GM21360 (cell line): ENCODE data around the gene MIS18A.
"Not testable (repeated sequence)": the region's sequence is repeated elsewhere in the genome, so short reads cannot be mapped to it uniquely, and the experiment has no call there.

ENCODE experiments used
- ATAC-seq: cut with Tn5 transposase; IDR thresholded peaks from one replicate; pipeline ENCODE4 v1.9.1; 2021; ENCODE audit warnings: mild to moderate bottlenecking, moderate library complexity; ENCODE audit not compliant: unreplicated experiment

MIS18A gene, protein sequence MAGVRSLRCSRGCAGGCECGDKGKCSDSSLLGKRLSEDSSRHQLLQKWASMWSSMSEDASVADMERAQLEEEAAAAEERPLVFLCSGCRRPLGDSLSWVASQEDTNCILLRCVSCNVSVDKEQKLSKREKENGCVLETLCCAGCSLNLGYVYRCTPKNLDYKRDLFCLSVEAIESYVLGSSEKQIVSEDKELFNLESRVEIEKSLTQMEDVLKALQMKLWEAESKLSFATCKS

DNA sequence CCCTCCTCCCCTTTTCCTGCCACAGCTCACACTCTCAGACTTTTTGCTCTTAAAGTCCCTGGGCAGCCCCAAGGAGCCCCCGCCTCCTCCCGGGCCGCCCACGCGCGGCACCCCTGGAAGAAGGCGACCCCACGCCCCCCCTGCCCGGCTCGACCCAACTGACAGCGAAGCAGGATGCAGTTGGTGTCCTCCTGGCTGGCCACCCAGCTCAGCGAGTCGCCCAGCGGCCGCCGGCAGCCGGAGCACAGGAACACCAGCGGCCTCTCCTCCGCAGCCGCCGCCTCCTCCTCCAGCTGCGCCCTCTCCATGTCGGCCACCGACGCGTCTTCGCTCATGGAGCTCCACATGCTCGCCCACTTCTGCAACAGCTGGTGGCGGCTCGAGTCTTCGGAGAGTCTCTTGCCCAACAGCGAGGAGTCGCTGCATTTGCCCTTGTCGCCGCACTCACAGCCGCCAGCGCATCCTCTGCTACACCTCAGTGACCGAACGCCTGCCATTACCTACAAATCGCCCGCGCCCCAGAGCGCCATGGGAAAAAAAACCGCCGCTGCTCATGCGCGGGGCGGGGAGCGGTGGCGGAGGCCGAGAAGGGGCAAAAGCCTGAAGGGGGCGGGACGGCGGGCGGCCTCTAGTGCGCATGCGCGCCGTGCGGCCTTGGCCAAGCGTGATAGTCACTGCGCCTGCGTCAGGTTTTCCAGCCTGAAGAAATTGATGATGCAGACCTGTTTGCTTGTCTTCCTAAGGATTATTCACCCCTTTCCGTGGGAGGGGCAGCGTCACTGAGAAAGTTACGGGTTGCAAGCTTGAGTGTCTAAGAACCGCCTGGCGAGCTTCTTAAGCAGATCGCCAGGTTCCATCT lies at the start of gene MIS18A:
TSS of gene MIS18A (minus strand) at position 532 of the 859 bp plus-strand sequence. CDS start at position 497, 35 bp downstream.
- peak; percentile 86 for ATAC-seq

DNA sequence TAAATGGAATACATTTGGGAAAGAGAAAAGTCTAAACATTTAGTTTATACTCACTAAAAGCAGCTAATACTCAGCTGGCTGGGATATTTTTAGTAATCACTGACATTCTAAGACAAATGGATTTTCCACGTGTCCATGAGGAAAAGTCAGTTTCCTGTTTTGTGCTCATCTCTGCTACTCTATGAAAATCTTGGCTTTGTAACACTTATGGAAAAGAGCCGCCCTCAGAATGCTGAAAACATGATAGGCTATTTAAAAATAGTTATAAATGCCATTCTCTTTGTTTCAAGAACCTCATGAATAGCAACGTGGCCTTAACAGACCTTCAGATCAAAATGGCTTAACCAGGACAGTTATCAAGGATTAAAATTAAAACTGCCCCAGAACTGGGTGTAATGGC lies 49.7 kb upstream of the MIS18A start:
- ATAC-seq: no peak

GRCh38 chr21:32325706-32326105 lies 46.9 kb upstream of the MIS18A start:
- no peak for ATAC-seq

GRCh38 chr21:32322676-32323075 lies 43.8 kb upstream of the MIS18A start:
- no peak for ATAC-seq

- ATAC-seq: no peak
Measured at GRCh38 chr21:32322103-32322502, 43.3 kb upstream of the MIS18A start.

DNA sequence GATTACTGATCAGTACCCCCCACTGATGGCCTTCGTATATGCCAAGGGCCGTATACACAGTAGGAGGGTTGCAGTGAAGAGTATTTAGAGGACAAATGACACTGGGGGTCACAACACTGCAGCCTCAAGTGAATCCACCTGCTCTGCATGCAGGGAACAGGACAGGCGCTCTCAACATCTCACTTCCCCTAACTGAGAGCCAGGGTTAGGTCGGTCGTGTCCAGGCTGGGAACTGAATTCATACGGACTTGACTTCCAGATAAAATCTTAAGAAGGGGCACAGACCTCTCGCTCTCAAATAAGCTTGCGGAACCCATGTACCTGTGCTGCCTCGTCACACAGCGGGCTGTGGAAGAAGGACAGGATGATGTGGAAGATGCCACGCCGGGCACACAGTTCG lies 42.6 kb upstream of the MIS18A start:
- ATAC-seq: no peak

- ATAC-seq: no peak
Measured at GRCh38 chr21:32320726-32321125, 41.9 kb upstream of the MIS18A start.

- no peak for ATAC-seq
Measured at GRCh38 chr21:32320059-32320458, 41.2 kb upstream of the MIS18A start.

DNA sequence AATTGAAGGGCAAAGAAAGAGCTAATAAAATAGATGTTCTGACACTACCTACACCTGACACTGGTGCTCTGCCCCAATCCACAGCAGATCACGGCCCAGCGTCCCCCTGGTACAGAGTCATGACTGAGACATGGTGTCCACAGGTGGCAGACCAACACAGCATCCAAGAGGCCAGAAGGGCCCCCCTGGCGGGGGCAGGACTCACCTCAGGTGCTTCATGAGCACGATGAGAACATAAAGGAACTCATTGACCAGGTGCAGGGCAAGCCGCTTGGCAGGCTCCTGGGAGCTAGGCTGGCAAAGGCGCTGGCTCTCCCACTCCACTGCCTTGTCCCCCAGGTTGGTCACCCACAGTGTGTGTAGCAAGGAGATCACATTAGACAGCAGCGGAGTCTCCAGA lies 40.2 kb upstream of the MIS18A start:
- ATAC-seq: no peak

DNA sequence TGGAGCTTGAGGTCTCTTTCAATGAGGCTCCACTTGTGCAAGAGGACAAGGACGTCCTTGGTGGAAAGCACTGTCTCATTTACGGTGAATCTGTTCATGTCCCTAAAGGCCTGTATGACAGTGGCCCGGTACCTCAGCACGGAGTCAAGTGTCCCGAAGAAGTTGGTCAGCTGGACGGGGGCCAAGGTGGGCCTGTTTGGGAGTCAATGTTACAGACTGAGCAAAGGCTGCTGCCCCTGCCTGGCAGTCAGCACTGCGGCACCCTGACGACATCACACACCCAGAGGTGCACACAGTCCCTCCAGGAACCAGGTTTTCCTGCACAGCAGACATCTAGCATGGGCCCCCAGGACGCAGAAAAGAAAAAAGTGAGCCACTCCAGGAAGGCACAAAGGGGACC lies 38.9 kb upstream of the MIS18A start:
- ATAC-seq: no peak

DNA sequence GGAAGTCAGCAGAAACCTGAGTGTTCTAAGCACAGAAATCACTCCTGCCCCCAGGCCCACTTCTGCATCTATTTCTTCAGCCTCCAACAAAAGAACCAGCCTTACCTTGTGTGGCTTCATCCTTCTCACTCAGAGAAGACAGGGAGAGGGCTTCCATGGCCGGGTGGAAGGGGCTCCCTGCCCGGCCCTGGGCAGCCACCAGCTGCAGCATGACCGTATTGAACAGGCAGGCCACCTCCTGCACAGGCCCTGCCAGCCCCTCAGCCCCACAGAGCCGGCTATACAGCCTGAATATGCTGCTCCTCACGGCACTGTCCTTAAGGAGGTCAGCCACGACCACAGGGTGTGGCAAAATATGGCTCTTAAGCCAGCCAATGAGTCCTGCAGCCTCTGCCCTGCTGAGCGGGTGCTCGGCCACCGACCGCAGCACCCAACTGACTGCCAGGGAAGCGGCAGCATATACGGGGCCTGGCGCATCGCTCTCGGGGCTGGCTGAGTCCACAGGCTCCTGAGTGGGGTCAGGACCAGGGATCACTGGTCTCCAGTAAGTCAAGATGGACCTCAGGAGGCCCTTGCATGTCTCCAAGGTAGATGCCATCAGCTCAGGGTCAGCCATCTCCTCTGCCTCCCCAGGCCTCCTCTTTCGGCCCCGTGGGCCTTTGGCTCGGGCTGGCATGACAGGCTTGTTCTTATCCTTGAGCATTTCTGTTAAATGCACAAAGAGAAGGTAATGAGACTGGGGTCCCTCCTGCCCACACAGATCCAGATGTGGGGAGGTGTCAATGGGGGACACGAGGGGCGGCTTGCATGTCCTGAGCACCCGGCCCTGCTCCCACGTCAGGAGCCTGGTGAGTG lies 37.7 kb upstream of the MIS18A start:
- ATAC-seq: no peak

GRCh38 chr21:32315511-32316281 lies 36.8 kb upstream of the MIS18A start:
- no peak for ATAC-seq

DNA sequence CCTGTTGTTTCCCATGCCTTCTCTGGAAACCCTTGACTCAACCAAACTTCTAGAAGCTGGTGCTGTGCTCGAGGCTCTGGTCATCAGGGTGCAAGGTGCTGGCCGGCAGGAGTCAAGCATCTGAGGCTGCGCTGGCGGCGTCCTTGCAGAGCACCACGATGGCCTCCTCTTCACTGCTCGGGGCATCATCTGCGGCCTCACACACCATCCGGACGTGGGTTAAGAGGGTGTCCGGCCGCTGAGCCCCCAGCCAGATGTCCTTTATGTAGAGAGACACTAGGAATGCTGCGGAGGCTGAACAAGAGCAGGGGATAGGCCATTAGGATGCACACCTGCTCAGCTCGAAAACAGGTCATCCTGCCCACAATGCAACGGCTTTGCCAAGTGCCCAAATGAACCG lies 36.0 kb upstream of the MIS18A start:
- no peak for ATAC-seq

- ATAC-seq: no peak
Measured at GRCh38 chr21:32312976-32313375, 34.1 kb upstream of the MIS18A start.

DNA sequence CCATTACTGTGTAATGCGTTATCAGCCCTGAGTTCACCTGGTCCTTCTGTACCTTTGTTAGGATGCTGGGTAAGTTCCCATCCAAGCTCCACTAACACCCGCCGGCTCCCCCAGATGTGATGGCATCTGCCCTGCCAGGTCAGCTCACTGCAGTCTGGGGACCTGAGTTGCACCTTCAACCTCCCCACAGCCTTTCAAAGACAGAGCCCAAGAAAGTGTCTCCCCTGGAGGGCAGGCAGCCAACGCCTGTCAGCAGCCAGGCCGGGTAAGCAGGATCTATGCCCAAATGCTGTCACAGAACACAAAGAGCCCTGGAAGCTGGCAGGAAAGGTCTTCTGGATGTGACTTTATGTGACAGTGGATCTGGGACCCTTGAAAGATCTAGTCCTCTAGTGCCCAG lies 33.5 kb upstream of the MIS18A start:
- no peak for ATAC-seq

- no peak for ATAC-seq
Measured at GRCh38 chr21:32311621-32312020, 32.8 kb upstream of the MIS18A start.

DNA sequence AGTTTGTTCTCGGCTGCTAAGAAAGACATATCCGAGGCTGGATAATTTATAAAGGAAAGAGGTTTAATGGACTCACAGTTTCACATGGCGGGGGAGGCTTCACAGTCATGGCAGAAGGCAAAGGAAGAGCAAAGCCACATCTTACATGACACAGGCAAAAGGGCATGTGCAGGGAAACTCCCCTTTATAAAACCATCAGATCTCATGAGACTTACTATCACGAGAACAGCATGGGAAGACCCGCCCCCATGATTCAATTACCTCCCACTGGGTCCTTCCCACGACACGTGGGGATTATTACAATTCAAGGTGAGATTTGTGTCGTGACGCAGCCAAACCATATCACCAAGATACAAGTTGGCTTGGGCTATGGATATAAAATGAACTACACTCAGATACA lies 32.1 kb upstream of the MIS18A start:
- ATAC-seq: not testable (repeated sequence)

GRCh38 chr21:32309906-32310460 lies 31.1 kb upstream of the MIS18A start:
- ATAC-seq: no peak

- ATAC-seq: no peak
Measured at GRCh38 chr21:32308696-32309095, 29.8 kb upstream of the MIS18A start.

- ATAC-seq: no peak
Measured at GRCh38 chr21:32307706-32308105, 28.9 kb upstream of the MIS18A start.
